Measurements from ENCODE around the gene MAP2K5.

DNA sequence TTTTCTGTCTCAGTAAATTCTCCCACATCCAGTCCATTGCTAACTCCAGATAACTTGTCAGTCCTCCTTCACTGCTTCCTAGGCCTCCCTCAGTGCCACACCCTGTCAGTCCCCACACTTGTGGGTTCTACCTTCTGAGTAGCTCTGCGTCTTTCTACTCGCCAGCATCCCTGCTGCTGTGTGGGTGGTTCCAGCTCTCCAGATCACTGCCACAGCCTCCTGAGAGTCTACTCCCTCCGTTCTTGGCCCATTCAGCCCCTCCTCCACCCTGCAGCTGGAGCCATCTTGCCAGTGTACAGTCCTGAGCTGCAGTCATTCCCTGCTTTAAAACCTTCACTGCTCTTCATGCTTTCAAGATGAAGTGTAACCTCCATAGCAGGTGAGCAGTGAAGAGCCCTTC lies 45.3 kb downstream of the MAP2K5 start:
- TF ChIP-seq KLF1 (tag by site-specific recombination; IDR thresholded peaks at IDR 0.05), result no peak
- TF ChIP-seq ZNF2 (tag by site-specific recombination; IDR thresholded peaks at IDR 0.05), result no peak
- TF ChIP-seq, protein P1, sequence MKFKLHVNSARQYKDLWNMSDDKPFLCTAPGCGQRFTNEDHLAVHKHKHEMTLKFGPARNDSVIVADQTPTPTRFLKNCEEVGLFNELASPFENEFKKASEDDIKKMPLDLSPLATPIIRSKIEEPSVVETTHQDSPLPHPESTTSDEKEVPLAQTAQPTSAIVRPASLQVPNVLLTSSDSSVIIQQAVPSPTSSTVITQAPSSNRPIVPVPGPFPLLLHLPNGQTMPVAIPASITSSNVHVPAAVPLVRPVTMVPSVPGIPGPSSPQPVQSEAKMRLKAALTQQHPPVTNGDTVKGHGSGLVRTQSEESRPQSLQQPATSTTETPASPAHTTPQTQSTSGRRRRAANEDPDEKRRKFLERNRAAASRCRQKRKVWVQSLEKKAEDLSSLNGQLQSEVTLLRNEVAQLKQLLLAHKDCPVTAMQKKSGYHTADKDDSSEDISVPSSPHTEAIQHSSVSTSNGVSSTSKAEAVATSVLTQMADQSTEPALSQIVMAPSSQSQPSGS (tag by site-specific recombination; IDR thresholded peaks at IDR 0.05; ENCODE audit: low read depth), result no peak
- no peak for TF ChIP-seq ZBTB7A (tag by site-specific recombination; IDR thresholded peaks at IDR 0.05; ENCODE audit: low read depth)
- TF ChIP-seq, protein P2, sequence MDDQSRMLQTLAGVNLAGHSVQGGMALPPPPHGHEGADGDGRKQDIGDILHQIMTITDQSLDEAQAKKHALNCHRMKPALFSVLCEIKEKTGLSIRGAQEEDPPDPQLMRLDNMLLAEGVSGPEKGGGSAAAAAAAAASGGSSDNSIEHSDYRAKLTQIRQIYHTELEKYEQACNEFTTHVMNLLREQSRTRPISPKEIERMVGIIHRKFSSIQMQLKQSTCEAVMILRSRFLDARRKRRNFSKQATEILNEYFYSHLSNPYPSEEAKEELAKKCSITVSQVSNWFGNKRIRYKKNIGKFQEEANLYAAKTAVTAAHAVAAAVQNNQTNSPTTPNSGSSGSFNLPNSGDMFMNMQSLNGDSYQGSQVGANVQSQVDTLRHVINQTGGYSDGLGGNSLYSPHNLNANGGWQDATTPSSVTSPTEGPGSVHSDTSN (CRISPR knock-in tag; IDR thresholded peaks at IDR 0.05), result no peak
- TF ChIP-seq, protein P3, sequence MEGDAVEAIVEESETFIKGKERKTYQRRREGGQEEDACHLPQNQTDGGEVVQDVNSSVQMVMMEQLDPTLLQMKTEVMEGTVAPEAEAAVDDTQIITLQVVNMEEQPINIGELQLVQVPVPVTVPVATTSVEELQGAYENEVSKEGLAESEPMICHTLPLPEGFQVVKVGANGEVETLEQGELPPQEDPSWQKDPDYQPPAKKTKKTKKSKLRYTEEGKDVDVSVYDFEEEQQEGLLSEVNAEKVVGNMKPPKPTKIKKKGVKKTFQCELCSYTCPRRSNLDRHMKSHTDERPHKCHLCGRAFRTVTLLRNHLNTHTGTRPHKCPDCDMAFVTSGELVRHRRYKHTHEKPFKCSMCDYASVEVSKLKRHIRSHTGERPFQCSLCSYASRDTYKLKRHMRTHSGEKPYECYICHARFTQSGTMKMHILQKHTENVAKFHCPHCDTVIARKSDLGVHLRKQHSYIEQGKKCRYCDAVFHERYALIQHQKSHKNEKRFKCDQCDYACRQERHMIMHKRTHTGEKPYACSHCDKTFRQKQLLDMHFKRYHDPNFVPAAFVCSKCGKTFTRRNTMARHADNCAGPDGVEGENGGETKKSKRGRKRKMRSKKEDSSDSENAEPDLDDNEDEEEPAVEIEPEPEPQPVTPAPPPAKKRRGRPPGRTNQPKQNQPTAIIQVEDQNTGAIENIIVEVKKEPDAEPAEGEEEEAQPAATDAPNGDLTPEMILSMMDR (tag by site-specific recombination; IDR thresholded peaks at IDR 0.05), result no peak
- TF ChIP-seq GFI1B (tag by site-specific recombination; IDR thresholded peaks at IDR 0.05), result no peak
- TF ChIP-seq TCF7L2 (IDR thresholded peaks at IDR 0.05; ENCODE audit: borderline replicate concordance, low read depth, low read length), result no peak
- TF ChIP-seq, protein P4, sequence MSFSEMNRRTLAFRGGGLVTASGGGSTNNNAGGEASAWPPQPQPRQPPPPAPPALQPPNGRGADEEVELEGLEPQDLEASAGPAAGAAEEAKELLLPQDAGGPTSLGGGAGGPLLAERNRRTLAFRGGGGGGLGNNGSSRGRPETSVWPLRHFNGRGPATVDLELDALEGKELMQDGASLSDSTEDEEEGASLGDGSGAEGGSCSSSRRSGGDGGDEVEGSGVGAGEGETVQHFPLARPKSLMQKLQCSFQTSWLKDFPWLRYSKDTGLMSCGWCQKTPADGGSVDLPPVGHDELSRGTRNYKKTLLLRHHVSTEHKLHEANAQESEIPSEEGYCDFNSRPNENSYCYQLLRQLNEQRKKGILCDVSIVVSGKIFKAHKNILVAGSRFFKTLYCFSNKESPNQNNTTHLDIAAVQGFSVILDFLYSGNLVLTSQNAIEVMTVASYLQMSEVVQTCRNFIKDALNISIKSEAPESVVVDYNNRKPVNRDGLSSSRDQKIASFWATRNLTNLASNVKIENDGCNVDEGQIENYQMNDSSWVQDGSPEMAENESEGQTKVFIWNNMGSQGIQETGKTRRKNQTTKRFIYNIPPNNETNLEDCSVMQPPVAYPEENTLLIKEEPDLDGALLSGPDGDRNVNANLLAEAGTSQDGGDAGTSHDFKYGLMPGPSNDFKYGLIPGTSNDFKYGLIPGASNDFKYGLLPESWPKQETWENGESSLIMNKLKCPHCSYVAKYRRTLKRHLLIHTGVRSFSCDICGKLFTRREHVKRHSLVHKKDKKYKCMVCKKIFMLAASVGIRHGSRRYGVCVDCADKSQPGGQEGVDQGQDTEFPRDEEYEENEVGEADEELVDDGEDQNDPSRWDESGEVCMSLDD (tag by site-specific recombination; IDR thresholded peaks at IDR 0.05), result no peak
- TF ChIP-seq ZNF768 (tag by site-specific recombination; IDR thresholded peaks at IDR 0.05), result no peak
- TF ChIP-seq KLF10 (tag by site-specific recombination; IDR thresholded peaks at IDR 0.05), result no peak
- TF ChIP-seq ZNF302 (tag by site-specific recombination; IDR thresholded peaks at IDR 0.05; ENCODE audit: low read depth), result no peak
- no peak for TF ChIP-seq ZNF596 (tag by site-specific recombination; IDR thresholded peaks at IDR 0.05)
